Right atrium auricular region (tissue), 2 donors: Measurements from ENCODE around the gene KDM4B. TPM values are rescaled to one million over a fixed set of nuclear protein-coding genes. Genes with fewer than 3 reads are reported as not detected.

ENCODE experiments used
- DNase-seq: peaks from one replicate; pipeline ENCODE4 v3.0.0-alpha.2; 2019; ENCODE audit warnings: low spot score
- H3K27ac ChIP-seq, 2 donors: fragments of 200-600 bp; sonication (generic); 1 replicate in 1 of 2; 2 replicates in 1 of 2; pipeline ENCODE4 v1.5.1; 2016 to 2019
- H3K27me3 ChIP-seq, 2 donors: fragments of 200-600 bp; sonication (generic); one replicate each; pipeline versions ENCODE4 v1.5.1 to v1.6.0; 2017 to 2019
- H3K36me3 ChIP-seq: fragments of 200-600 bp; sonication (generic); one replicate; pipeline ENCODE4 v1.5.1; 2016
- H3K4me1 ChIP-seq, 2 donors: fragments of 200-600 bp; sonication (generic); one replicate each; pipeline versions ENCODE4 v1.5.1 to v1.6.0; 2017 to 2019
- H3K4me3 ChIP-seq, 2 donors: fragments of 200-600 bp; sonication (generic); 1 replicate in 1 of 2; 2 replicates in 1 of 2; pipeline ENCODE4 v1.5.1; 2017 to 2019; ENCODE audit warnings: mild to moderate bottlenecking in 1 of 2, moderate library complexity in 1 of 2
- H3K9me3 ChIP-seq, 2 donors: fragments of 200-600 bp; sonication (generic); one replicate each; pipeline ENCODE4 v1.5.1; 2019
- CTCF ChIP-seq, 2 donors: fragments of 200-600 bp; sonication (generic); IDR thresholded peaks; one replicate each; pipeline ENCODE4 v1.5.1; 2019; ENCODE audit warnings: antibody characterized with exemption in 2 of 2
- total RNA-seq, 2 donors: library from RNA; depleted of rRNA; stranded (reverse); fragments of >200 nt; gene quantifications; one replicate each; pipeline ENCODE4 v1.1.0, GENCODE V29; 2016

The KDM4B gene
- total RNA-seq, 2 donors from 2014 or later, result 17.6 to 26.0 TPM

GRCh38 chr19:4965061-4965460, 3.9 kb upstream of the KDM4B start:
- no peak for TF ChIP-seq CTCF (IDR thresholded peaks at IDR 0.05)
- DNase-seq, result no peak

GRCh38 chr19:4966591-4966990, 2.3 kb upstream of the KDM4B start:
- TF ChIP-seq CTCF (IDR thresholded peaks at IDR 0.05), result no peak
- Histone ChIP-seq H3K27ac (no peak overlapping the region), H3K27me3 (no peaks in the 10 kb centered on the region), H3K36me3 (no peaks in the 10 kb centered on the region), H3K9me3 (no peaks in the 10 kb centered on the region), H3K4me3 (no peak overlapping the region), H3K4me1 (peaks cover 0 to 26% of the 10 kb centered on the region in 2 donors)
- no peak for DNase-seq

More at GRCh38 chr19:4965061-4965460, 3.9 kb upstream of the KDM4B start:
- H3K4me1 ChIP-seq, result peaks cover 0 to 13% of the 10 kb centered on the region in 2 donors
- no peaks in the 10 kb centered on the region for H3K36me3 ChIP-seq
- H3K9me3 ChIP-seq, result no peaks in the 10 kb centered on the region
- no peak overlapping the region for H3K27ac ChIP-seq
- no peak overlapping the region for H3K4me3 ChIP-seq
- H3K27me3 ChIP-seq, result no peaks in the 10 kb centered on the region

- DNase-seq, result no peak
- TF ChIP-seq CTCF (IDR thresholded peaks at IDR 0.05), result no peak
- peaks cover 0 to 39% of the 10 kb centered on the region in 2 donors for H3K4me1 ChIP-seq
- peak overlapping the region in 1 of 2 donors; percentile 38 for H3K4me3 ChIP-seq
- H3K27me3 ChIP-seq, result no peaks in the 10 kb centered on the region
- no peaks in the 10 kb centered on the region for H3K36me3 ChIP-seq
- peak overlapping the region; percentile 41 to 59 for H3K27ac ChIP-seq
- H3K9me3 ChIP-seq, result no peaks in the 10 kb centered on the region
These were observed 1.0 kb upstream of the KDM4B start for GRCh38 chr19:4967738-4968461.

GRCh38 chr19:4969292-4969771, 419 bp downstream of the KDM4B start:
- Histone ChIP-seq H3K4me1 (peaks cover 0 to 46% of the 10 kb centered on the region in 2 donors), H3K9me3 (no peaks in the 10 kb centered on the region), H3K4me3 (peak overlapping the region; percentile 61 to 71), H3K27me3 (no peaks in the 10 kb centered on the region), H3K27ac (peak overlapping the region; percentile 69 to 82), H3K36me3 (no peaks in the 10 kb centered on the region)
- no peak for TF ChIP-seq CTCF (IDR thresholded peaks at IDR 0.05)
- DNase-seq, result no peak

GRCh38 chr19:4969772-4970531, 1.0 kb downstream of the KDM4B start:
- Histone ChIP-seq H3K36me3 (no peaks in the 10 kb centered on the region), H3K27me3 (no peaks in the 10 kb centered on the region), H3K9me3 (no peaks in the 10 kb centered on the region), H3K4me1 (peaks cover 0 to 52% of the 10 kb centered on the region in 2 donors), H3K4me3 (peak overlapping the region; percentile 61 to 71), H3K27ac (peak overlapping the region; percentile 69 to 82)
- TF ChIP-seq CTCF (IDR thresholded peaks at IDR 0.05), result no peak
- DNase-seq, result no peak
